GM12878 (cell line): Measurements from ENCODE around the gene DNA2. TPM values are rescaled to one million over a fixed set of nuclear protein-coding genes. Genes with fewer than 3 reads are reported as not detected.

Source experiments
- ATF3 ChIP-seq: IDR thresholded peaks from 2 replicates; pipeline ENCODE4 v1.6.1; 2011; ENCODE audit warnings: low read depth, mild to moderate bottlenecking, low read length, moderate library complexity, borderline replicate concordance; ENCODE audit errors: extremely low read depth
- CHD1 ChIP-seq: IDR thresholded peaks from 2 replicates; pipeline ENCODE4 v1.6.1; 2012; ENCODE audit warnings: low read depth, low read length, improper control_type of control experiment
- IKZF2 ChIP-seq, 2 experiments: fragments of 450-650 bp; IDR thresholded peaks; 2 replicates each; pipeline ENCODE4 v1.6.1; 2017; ENCODE audit warnings: mild to moderate bottlenecking in 2 of 2, moderate library complexity in 2 of 2
- POLR2AphosphoS2 ChIP-seq: IDR thresholded peaks from 2 replicates; pipeline ENCODE4 v1.6.1; 2011; ENCODE audit warnings: low read depth, mild to moderate bottlenecking, low read length, improper control_type of control experiment, moderate library complexity
- PRDM15 ChIP-seq: fragments of 450-650 bp; formaldehyde crosslinking; IDR thresholded peaks from 2 replicates; pipeline ENCODE4 v1.4.0; 2020; ENCODE audit warnings: mild to moderate bottlenecking, moderate library complexity
- REST ChIP-seq: IDR thresholded peaks from 2 replicates; pipeline ENCODE4 v1.6.1; 2012; ENCODE audit warnings: mild to moderate bottlenecking, low read depth, low read length
- SIX5 ChIP-seq: IDR thresholded peaks from 2 replicates; pipeline ENCODE4 v1.6.1; 2011; ENCODE audit warnings: mild to moderate bottlenecking, low read depth, low read length, moderate library complexity; ENCODE audit not compliant: severe bottlenecking
- SMARCA5 ChIP-seq: fragments of 450-650 bp; IDR thresholded peaks from 2 replicates; pipeline ENCODE4 v1.6.1; 2017; ENCODE audit warnings: mild to moderate bottlenecking
- ZBTB40 ChIP-seq: fragments of 450-650 bp; IDR thresholded peaks from 2 replicates; pipeline ENCODE4 v1.6.1; 2016; ENCODE audit warnings: mild to moderate bottlenecking, moderate library complexity, borderline replicate concordance
- ZNF687 ChIP-seq: fragments of 450-650 bp; IDR thresholded peaks from 2 replicates; pipeline ENCODE4 v1.6.1; 2017; ENCODE audit warnings: mild to moderate bottlenecking, moderate library complexity
- polyA plus RNA-seq, 11 experiments: library from polyadenylated mRNA; depleted of rRNA in 4 of 11; unstranded in 6 of 11; stranded (reverse) in 5 of 11; fragments of >200 nt; fragmentation: Nextera tagmentation in 4 of 11; fragmentation: Illumina TruSeq in 1 of 11; extraction: Ambion mirVana in 4 of 11; extraction: Trizol in 1 of 11; gene quantifications; 1 replicate in 1 of 11; 2 replicates in 10 of 11; pipeline versions ENCODE4 v1.2.1 to v1.2.3, GENCODE V29; 2011 to 2016; ENCODE audit warnings: inconsistent platforms in 2 of 11, missing spikeins in 2 of 11, low read depth in 1 of 11
- total RNA-seq, 4 experiments: library from RNA; depleted of rRNA in 3 of 4; stranded (reverse); fragments of >200 nt in 3 of 4; fragmentation: Illumina TruSeq in 1 of 4; extraction: Trizol in 1 of 4; gene quantifications; 2 replicates each; pipeline versions ENCODE4 v1.2.1 to v1.2.3, GENCODE V29; 2013 to 2021

DNA2 gene
- total and polyA plus RNA-seq, 10 of the 15 experiments (the other 5 are each of a cell fraction or from before 2014, with no cell fraction given): 17.7 to 41.8 (median 28.4) TPM

- TF ChIP-seq ZBTB40 (no peak), SMARCA5 (peak; percentile 99), REST (no peak), ATF3 (0 out of 2 replicates have a peak, but pooled peaks have one; percentile 4), PRDM15 (CRISPR knock-in tag) (no peak), POLR2AphosphoS2 (no peak), CHD1 (no peak), ZNF687 (no peak), IKZF2 (IDR thresholded peaks at IDR 0.05) (no peak), SIX5 (peak; percentile 29)
Observed at GRCh38 chr10:68406815-68407548, 64.8 kb downstream of the DNA2 start, which contains the start of gene RUFY2 (continued).
